ENCODE measurements around the gene GPD2.

Gene GPD2

GRCh38 chr2:156537141-156537540 is 101.0 kb downstream of the GPD2 start:
- Histone ChIP-seq H2AFZ (ENCODE audit: low read length) (no peak overlapping the region), H3K79me2 (ENCODE audit: low read length) (no peaks in the 10 kb centered on the region), H3K4me2 (ENCODE audit: low read depth, low read length) (no peak overlapping the region), H3K9me2 (replicated peaks; ENCODE audit: insufficient read depth, low read length) (no peaks in the 10 kb centered on the region), H3K36me3 (replicated peaks; ENCODE audit: insufficient read depth, low read length) (no peaks in the 10 kb centered on the region), H3K9ac (ENCODE audit: low read length) (no peak overlapping the region), H3K9me3 (replicated peaks; ENCODE audit: insufficient read depth, low read length) (no peaks in the 10 kb centered on the region), H3F3A (ENCODE audit: insufficient read depth, low read length) (no peaks in the 10 kb centered on the region), H3K27me3 (replicated peaks; ENCODE audit: insufficient read depth, low read length) (no peaks in the 10 kb centered on the region), H3K4me3 (ENCODE audit: low read length) (no peak overlapping the region), H3K27ac (ENCODE audit: low read length) (no peak overlapping the region), H4K20me1 (ENCODE audit: insufficient read depth, low read length) (no peaks in the 10 kb centered on the region), H3K4me1 (ENCODE audit: low read length) (no peaks in the 10 kb centered on the region)
- TF ChIP-seq, protein P1, sequence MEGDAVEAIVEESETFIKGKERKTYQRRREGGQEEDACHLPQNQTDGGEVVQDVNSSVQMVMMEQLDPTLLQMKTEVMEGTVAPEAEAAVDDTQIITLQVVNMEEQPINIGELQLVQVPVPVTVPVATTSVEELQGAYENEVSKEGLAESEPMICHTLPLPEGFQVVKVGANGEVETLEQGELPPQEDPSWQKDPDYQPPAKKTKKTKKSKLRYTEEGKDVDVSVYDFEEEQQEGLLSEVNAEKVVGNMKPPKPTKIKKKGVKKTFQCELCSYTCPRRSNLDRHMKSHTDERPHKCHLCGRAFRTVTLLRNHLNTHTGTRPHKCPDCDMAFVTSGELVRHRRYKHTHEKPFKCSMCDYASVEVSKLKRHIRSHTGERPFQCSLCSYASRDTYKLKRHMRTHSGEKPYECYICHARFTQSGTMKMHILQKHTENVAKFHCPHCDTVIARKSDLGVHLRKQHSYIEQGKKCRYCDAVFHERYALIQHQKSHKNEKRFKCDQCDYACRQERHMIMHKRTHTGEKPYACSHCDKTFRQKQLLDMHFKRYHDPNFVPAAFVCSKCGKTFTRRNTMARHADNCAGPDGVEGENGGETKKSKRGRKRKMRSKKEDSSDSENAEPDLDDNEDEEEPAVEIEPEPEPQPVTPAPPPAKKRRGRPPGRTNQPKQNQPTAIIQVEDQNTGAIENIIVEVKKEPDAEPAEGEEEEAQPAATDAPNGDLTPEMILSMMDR (IDR thresholded peaks at IDR 0.05; ENCODE audit: low read length), result no peak
- no peak for TF ChIP-seq EZH2 (optimal IDR thresholded peaks at IDR 0.05; ENCODE audit: low read depth, low read length)
- no peak for TF ChIP-seq EZH2phosphoT487 (IDR thresholded peaks at IDR 0.05; ENCODE audit: low read length)
- no peak for DNase-seq

- no peak overlapping the region for H3K4me2 ChIP-seq (ENCODE audit: low read depth, low read length)
Measured at GRCh38 chr2:156538083-156538504, 101.9 kb downstream of the GPD2 start.

DNA sequence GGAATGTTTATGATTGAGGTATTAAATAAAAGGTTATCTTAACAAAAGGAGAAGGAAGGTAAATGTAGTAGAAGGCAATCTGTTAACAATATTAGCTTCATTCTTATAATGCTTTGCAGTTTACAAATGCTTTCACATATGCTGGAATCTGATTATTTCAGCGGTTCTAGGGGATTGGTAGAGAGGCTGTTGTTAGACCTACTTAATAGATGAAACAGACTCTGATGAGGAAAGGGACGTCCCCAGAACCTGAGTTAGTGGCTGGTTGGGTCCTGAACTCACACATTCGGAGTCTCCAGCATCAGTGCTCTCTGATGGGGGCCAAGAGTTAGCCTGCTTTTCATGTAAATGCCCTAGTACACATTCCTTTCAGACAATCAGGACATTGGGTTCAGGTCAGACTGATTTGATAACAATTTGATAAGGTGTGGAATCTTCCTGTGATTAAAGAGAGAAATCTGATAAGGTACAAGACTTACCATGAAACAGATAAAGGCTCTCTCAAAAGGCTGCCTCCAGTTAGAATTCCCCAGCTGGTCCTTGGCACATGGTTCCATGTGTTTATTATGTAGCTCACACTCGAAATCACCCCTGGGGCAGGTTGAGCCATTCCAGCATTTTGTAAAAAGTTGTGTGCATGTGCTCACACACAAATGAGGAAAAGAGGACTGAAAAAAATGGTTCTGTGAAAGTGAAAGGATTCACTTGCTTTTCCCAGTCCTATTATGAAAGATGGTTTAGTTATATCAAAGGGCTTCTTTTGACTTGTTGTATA is 103.1 kb downstream of the GPD2 start:
- TF ChIP-seq EZH2 (optimal IDR thresholded peaks at IDR 0.05; ENCODE audit: low read depth, low read length) (no peak), EZH2phosphoT487 (IDR thresholded peaks at IDR 0.05; ENCODE audit: low read length) (no peak)
- TF ChIP-seq, protein P1 (IDR thresholded peaks at IDR 0.05; ENCODE audit: low read length), result no peak
- H3K9ac ChIP-seq (ENCODE audit: low read length), result no peak overlapping the region
- no peaks in the 10 kb centered on the region for H3K36me3 ChIP-seq (replicated peaks; ENCODE audit: insufficient read depth, low read length)
- no peaks in the 10 kb centered on the region for H3K4me1 ChIP-seq (ENCODE audit: low read length)
- no peak for DNase-seq
- no peaks in the 10 kb centered on the region for H3K9me3 ChIP-seq (replicated peaks; ENCODE audit: insufficient read depth, low read length)
- H3F3A ChIP-seq (ENCODE audit: insufficient read depth, low read length), result no peaks in the 10 kb centered on the region
- no peaks in the 10 kb centered on the region for H3K79me2 ChIP-seq (ENCODE audit: low read length)
- no peak overlapping the region for H3K27ac ChIP-seq (ENCODE audit: low read length)
- H4K20me1 ChIP-seq (ENCODE audit: insufficient read depth, low read length), result no peaks in the 10 kb centered on the region
- H3K9me2 ChIP-seq (replicated peaks; ENCODE audit: insufficient read depth, low read length), result no peaks in the 10 kb centered on the region
- no peaks in the 10 kb centered on the region for H3K27me3 ChIP-seq (replicated peaks; ENCODE audit: insufficient read depth, low read length)
- no peak overlapping the region for H3K4me2 ChIP-seq (ENCODE audit: low read depth, low read length)
- no peak overlapping the region for H2AFZ ChIP-seq (ENCODE audit: low read length)
- H3K4me3 ChIP-seq (ENCODE audit: low read length), result no peak overlapping the region

More at GRCh38 chr2:156538083-156538504, 101.9 kb downstream of the GPD2 start:
- H3K4me1 ChIP-seq (ENCODE audit: low read length), result no peaks in the 10 kb centered on the region
- TF ChIP-seq EZH2 (optimal IDR thresholded peaks at IDR 0.05; ENCODE audit: low read depth, low read length), result no peak
- TF ChIP-seq, protein P1 (IDR thresholded peaks at IDR 0.05; ENCODE audit: low read length), result no peak
- TF ChIP-seq EZH2phosphoT487 (IDR thresholded peaks at IDR 0.05; ENCODE audit: low read length), result no peak
- DNase-seq, result no peak
- H3K9ac ChIP-seq (ENCODE audit: low read length), result no peak overlapping the region
- H3K9me2 ChIP-seq (replicated peaks; ENCODE audit: insufficient read depth, low read length), result no peaks in the 10 kb centered on the region
- no peaks in the 10 kb centered on the region for H3K79me2 ChIP-seq (ENCODE audit: low read length)
- no peaks in the 10 kb centered on the region for H3K36me3 ChIP-seq (replicated peaks; ENCODE audit: insufficient read depth, low read length)
- no peaks in the 10 kb centered on the region for H4K20me1 ChIP-seq (ENCODE audit: insufficient read depth, low read length)
- no peaks in the 10 kb centered on the region for H3K27me3 ChIP-seq (replicated peaks; ENCODE audit: insufficient read depth, low read length)
- no peaks in the 10 kb centered on the region for H3F3A ChIP-seq (ENCODE audit: insufficient read depth, low read length)
- no peak overlapping the region for H2AFZ ChIP-seq (ENCODE audit: low read length)
- H3K4me3 ChIP-seq (ENCODE audit: low read length), result no peak overlapping the region
- no peaks in the 10 kb centered on the region for H3K9me3 ChIP-seq (replicated peaks; ENCODE audit: insufficient read depth, low read length)
- H3K27ac ChIP-seq (ENCODE audit: low read length), result no peak overlapping the region

Data from MM.1S (cell line).